K562 (cell line): ENCODE measurements around the gene FDPS. TPM values are rescaled to one million over a fixed set of nuclear protein-coding genes. Genes with fewer than 3 reads are reported as not detected.

Experiments used
- E2F3 ChIP-seq: fragments of 250-450 bp; sonication (Bioruptor Pico); IDR thresholded peaks from 2 replicates; pipeline ENCODE4 v1.4.0; 2020; ENCODE audit warnings: mild to moderate bottlenecking
- ESRRA ChIP-seq: fragments of 450-650 bp; IDR thresholded peaks from 2 replicates; pipeline ENCODE4 v1.6.1; 2014; ENCODE audit warnings: low read depth, mild to moderate bottlenecking, moderate library complexity, borderline replicate concordance
- HBP1 ChIP-seq: fragments of 450-650 bp; formaldehyde crosslinking; IDR thresholded peaks from 2 replicates; pipeline ENCODE4 v1.4.0; 2022; ENCODE audit warnings: missing genetic modification characterization
- KAT7 ChIP-seq: sonication (generic); formaldehyde crosslinking; IDR thresholded peaks from 2 replicates; pipeline ENCODE4 v1.8.0; 2022; ENCODE audit warnings: missing genetic modification reagents, mild to moderate bottlenecking, borderline replicate concordance
- NEUROD1 ChIP-seq: fragments of 150-350 bp; IDR thresholded peaks from 2 replicates; pipeline ENCODE4 v1.6.1; 2014; ENCODE audit warnings: borderline replicate concordance, low read length, low read depth; ENCODE audit not compliant: partially characterized antibody
- NKRF ChIP-seq: fragments of 450-650 bp; IDR thresholded peaks from 2 replicates; pipeline ENCODE4 v1.6.1; 2016; ENCODE audit warnings: borderline replicate concordance
- RFX5 ChIP-seq: IDR thresholded peaks from 2 replicates; pipeline ENCODE4 v1.6.1; 2011; ENCODE audit warnings: low read depth, mild to moderate bottlenecking, improper control_type of control experiment, low read length
- SREBF1 ChIP-seq: fragments of 150-350 bp; IDR thresholded peaks from 2 replicates; pipeline ENCODE4 v1.6.1; 2014; ENCODE audit warnings: antibody characterized with exemption, low read depth, low read length, borderline replicate concordance
- TCF7L2 ChIP-seq: fragments of 150-350 bp; IDR thresholded peaks from 2 replicates; pipeline ENCODE4 v1.6.1; 2016; ENCODE audit warnings: low read depth, mild to moderate bottlenecking, low read length, moderate library complexity
- ZBTB11 ChIP-seq, 3 experiments: fragments of 200-800 bp in 1 of 3; fragments of 250-450 bp in 1 of 3; fragments of 450-650 bp in 1 of 3; sonication (Bioruptor Pico) in 1 of 3; sonication (Bioruptor generic) in 1 of 3; formaldehyde crosslinking in 1 of 3; IDR thresholded peaks; 2 replicates each; pipeline versions ENCODE4 v1.6.1 to v1.8.0; 2016 to 2022; ENCODE audit warnings: mild to moderate bottlenecking in 2 of 3, missing genetic modification characterization in 2 of 3, missing compliant biosample characterization in 1 of 3, moderate library complexity in 1 of 3
- ZFPM2 ChIP-seq: fragments of 250-450 bp; sonication (Bioruptor Pico); IDR thresholded peaks from 2 replicates; pipeline ENCODE4 v1.5.1; 2022; ENCODE audit warnings: mild to moderate bottlenecking
- ZFX ChIP-seq: sonication (generic); formaldehyde crosslinking; IDR thresholded peaks from 2 replicates; pipeline ENCODE4 v1.8.0; 2022; ENCODE audit warnings: mild to moderate bottlenecking, missing genetic modification reagents, moderate library complexity
- ZNF431 ChIP-seq: sonication (generic); formaldehyde crosslinking; IDR thresholded peaks from 2 replicates; pipeline ENCODE4 v1.8.0; 2022; ENCODE audit warnings: mild to moderate bottlenecking, missing genetic modification reagents
- ZNF644 ChIP-seq: fragments of 200-800 bp; sonication (Bioruptor generic); IDR thresholded peaks from 2 replicates; pipeline ENCODE4 v1.6.1; 2016; ENCODE audit warnings: low read depth, missing genetic modification characterization, missing compliant biosample characterization
- polyA plus RNA-seq, 8 experiments: library from polyadenylated mRNA; depleted of rRNA in 4 of 8; stranded (reverse) in 5 of 8; unstranded in 3 of 8; fragments of >200 nt; fragmentation: Nextera tagmentation in 2 of 8; fragmentation: Illumina TruSeq in 1 of 8; extraction: Ambion mirVana in 2 of 8; extraction: Trizol in 1 of 8; gene quantifications; 2 replicates each; pipeline versions ENCODE4 v1.2.1 to v1.2.3, GENCODE V29; 2011 to 2014; ENCODE audit warnings: inconsistent platforms in 1 of 8, missing spikeins in 1 of 8
- total RNA-seq, 7 experiments: library from RNA; depleted of rRNA in 6 of 7; stranded (reverse); fragments of >200 nt in 6 of 7; fragmentation: Illumina TruSeq in 2 of 7; extraction: Trizol in 2 of 7; gene quantifications; 2 replicates each; pipeline versions ENCODE4 v1.2.1 to v1.2.3, GENCODE V29; 2011 to 2021; ENCODE audit warnings: low replicate concordance in 1 of 7
- TF ChIP-seq, protein P1 (sequence below): fragments of 450-650 bp; IDR thresholded peaks from 2 replicates; pipeline ENCODE4 v1.6.1; 2016

The FDPS gene
- total and polyA plus RNA-seq, 9 of the 15 experiments (the other 6 are each of a cell fraction or from before 2014, with no cell fraction given) = 247 to 884 (median 360) TPM

DNA sequence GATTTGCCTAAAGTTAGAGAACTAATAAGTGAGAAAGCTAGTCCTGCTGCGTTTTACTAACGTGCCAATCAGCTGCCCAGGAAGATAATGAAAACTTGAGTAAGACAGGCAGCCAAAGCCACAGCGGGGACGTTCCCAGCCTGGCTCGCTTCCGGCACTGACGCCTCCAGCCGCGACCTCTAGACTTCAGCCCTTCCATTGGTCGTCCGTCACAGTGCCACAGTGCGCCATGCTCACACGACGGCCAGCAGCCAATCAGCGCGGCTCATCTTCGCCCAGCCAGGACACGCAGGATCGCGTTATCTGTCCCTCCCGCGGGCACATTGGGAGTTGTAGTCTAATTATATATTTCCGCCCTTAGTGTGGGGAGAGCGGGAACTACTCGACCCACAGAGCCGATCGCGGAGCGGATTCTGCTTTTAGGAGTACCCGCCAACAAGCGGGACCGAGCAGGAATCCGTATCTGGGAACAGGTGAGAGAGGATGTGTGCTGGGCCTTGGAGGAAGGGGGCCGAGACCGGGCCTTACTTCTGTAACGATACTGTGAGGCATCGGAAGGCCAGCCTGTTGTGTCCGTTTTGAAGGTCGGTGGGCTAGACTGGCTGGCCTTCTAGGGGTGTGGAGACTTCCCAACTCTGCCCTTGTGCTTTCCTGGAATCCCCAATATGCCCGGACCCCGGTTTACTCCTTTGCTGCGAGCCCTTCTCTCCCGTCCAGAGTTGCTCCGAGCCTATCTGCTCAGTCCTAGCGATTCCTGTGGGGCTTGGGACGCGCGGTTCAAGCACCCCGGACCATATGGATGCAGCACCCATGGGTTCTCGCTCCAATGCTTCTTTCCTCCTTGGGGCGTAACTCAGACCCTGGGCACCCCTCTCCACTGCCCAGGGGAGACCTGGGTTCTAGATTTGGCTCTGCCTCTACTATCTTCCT lies at the start of gene FDPS (continued):
- no peak for TF ChIP-seq TCF7L2
- TF ChIP-seq ZFPM2 (CRISPR knock-in tag) = no peak
- no peak; the same call in 1 of the 2 replicates for TF ChIP-seq KAT7 (CRISPR knock-in tag)
- TF ChIP-seq, protein P1, sequence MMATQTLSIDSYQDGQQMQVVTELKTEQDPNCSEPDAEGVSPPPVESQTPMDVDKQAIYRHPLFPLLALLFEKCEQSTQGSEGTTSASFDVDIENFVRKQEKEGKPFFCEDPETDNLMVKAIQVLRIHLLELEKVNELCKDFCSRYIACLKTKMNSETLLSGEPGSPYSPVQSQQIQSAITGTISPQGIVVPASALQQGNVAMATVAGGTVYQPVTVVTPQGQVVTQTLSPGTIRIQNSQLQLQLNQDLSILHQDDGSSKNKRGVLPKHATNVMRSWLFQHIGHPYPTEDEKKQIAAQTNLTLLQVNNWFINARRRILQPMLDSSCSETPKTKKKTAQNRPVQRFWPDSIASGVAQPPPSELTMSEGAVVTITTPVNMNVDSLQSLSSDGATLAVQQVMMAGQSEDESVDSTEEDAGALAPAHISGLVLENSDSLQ = peak; percentile 95
- no peak for TF ChIP-seq ZNF431 (CRISPR knock-in tag)
- TF ChIP-seq ESRRA = peak; percentile 63
- 0 out of 2 replicates have a peak, but pooled peaks have one; percentile 9 for TF ChIP-seq HBP1 (CRISPR knock-in tag)
- TF ChIP-seq NEUROD1 = peak; percentile 74
- peak; percentile 31; the same call in 1 of the 2 replicates for TF ChIP-seq NKRF
- TF ChIP-seq ZFX = peak; percentile 79
- TF ChIP-seq E2F3 (CRISPR knock-in tag) = 0 out of 2 replicates have a peak, but pooled peaks have one; percentile 49
- TF ChIP-seq ZBTB11 (CRISPR knock-in tag; IDR thresholded peaks at IDR 0.05) = peak in 1 of 3 experiments; percentile 80; a peak in 2 of 6 replicates
- peak; percentile 99 for TF ChIP-seq SREBF1
- TF ChIP-seq ZNF644 = no peak; the same call in 1 of the 2 replicates
- 0 out of 2 replicates have a peak, but pooled peaks have one; percentile 10 for TF ChIP-seq RFX5
